Measurements from ENCODE around the gene MEFV. TPM values are rescaled to one million over a fixed set of nuclear protein-coding genes. Genes with fewer than 3 reads are reported as not detected.
A peak's percentile ranks its signal among the peaks of the same experiment; 100 is the strongest.

The MEFV gene
- total RNA-seq, 1 experiment from 2014 or later: not detected

DNA sequence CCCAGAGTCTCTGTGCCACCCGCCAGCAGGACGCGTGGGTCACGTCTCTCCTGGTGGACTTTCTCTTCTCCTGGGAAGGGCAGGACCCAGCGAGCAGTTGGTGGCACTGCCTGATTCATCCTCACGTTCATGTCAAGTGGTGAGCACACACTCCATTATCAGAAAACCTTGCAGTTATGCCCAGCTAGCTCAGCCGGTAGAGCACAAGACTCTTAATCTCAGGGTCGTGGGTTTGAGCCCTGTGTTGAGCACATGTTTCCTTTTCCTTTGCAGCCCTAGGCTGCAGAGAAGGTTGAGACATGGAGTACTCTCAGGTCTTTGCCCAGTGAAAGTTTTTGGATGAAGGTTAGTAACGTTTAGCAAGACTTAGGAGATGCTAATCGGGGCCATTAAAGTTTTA lies 60.5 kb downstream of the MEFV start:
- DNase-seq (ENCODE audit: low read depth, low spot score): peak; percentile 59
- in situ Hi-C loops (cut with HindIII; ENCODE audit: low pct_unique_long_range_greater_than_20kb, low sequenced_read_pairs): no loop called here

- no peak for DNase-seq (ENCODE audit: low read depth, low spot score)
- in situ Hi-C loops (cut with HindIII; ENCODE audit: low pct_unique_long_range_greater_than_20kb, low sequenced_read_pairs): no loop called here
Observed at GRCh38 chr16:3194792-3195191, 61.6 kb downstream of the MEFV start.

- in situ Hi-C loops (cut with HindIII; ENCODE audit: low pct_unique_long_range_greater_than_20kb, low sequenced_read_pairs): no loop called here
- DNase-seq (ENCODE audit: low read depth, low spot score): peak; percentile 21
Observed at GRCh38 chr16:3193221-3194212, 62.9 kb downstream of the MEFV start.

DNA sequence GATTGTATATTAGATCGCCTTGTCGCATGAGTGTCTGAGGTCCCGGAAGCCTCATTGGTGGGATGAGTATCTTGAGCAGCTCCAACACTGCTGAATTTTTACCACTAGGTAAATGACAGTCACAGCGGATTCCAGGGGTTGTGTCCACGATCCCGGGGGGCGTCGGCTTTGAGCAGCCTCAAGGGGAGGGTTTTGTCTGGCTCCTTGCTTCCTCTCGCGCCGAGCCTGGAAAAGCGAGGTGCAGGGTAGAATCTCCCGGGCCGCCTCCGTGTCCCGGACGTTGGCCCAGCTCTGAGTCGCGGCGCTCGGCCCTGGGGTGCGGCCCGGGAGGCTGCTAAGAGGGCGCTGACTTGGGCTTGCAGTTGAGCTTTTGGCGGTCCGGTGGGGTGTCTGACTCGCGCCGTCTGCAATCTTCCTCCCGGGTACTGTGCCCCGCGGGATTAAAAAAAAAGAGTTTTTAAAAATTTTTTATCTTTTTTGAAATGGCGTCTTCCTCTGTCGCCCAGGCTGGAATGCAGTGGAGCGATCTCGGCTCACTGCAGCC lies 63.9 kb downstream of the MEFV start:
- no peak for DNase-seq (ENCODE audit: low read depth, low spot score)
- in situ Hi-C loops (cut with HindIII; ENCODE audit: low pct_unique_long_range_greater_than_20kb, low sequenced_read_pairs): no loop called here

Other genes starting within 250 kb of the MEFV start
- not detected in 2 replicates for gene CLDN9, start 243.7 kb downstream of the MEFV start, total RNA-seq (2014; rRNA removed; shearing (Covaris generic))
- not detected in 2 replicates for gene CLDN6, start 238.4 kb downstream of the MEFV start, total RNA-seq (2014; rRNA removed; shearing (Covaris generic))
- 34.3 and 41.2 TPM in 2 replicates for gene TNFRSF12A, start 236.3 kb downstream of the MEFV start, total RNA-seq (2014; rRNA removed; shearing (Covaris generic))
- gene HCFC1R1, start 232.7 kb downstream of the MEFV start, total RNA-seq (2014; rRNA removed; shearing (Covaris generic)): 11.0 and 12.3 TPM in 2 replicates
- 15.4 and 24.3 TPM in 2 replicates for gene THOC6, start 232.6 kb downstream of the MEFV start, total RNA-seq (2014; rRNA removed; shearing (Covaris generic))
- gene BICDL2, start 219.7 kb downstream of the MEFV start, total RNA-seq (2014; rRNA removed; shearing (Covaris generic)): 0.24 and 0.29 TPM in 2 replicates
- gene MMP25, start 210.1 kb downstream of the MEFV start, total RNA-seq (2014; rRNA removed; shearing (Covaris generic)): 0.03 TPM in 1 of 2 replicates, not detected in the other
- gene IL32, start 191.0 kb downstream of the MEFV start, total RNA-seq (2014; rRNA removed; shearing (Covaris generic)): not detected in 2 replicates
- 0.13 TPM in 1 of 2 replicates, not detected in the other for gene ZSCAN10, start 157.3 kb downstream of the MEFV start, total RNA-seq (2014; rRNA removed; shearing (Covaris generic))
- gene ZNF205, start 144.0 kb downstream of the MEFV start, total RNA-seq (2014; rRNA removed; shearing (Covaris generic)): 13.6 and 14.3 TPM in 2 replicates
- gene ZNF213, start 121.6 kb downstream of the MEFV start, total RNA-seq (2014; rRNA removed; shearing (Covaris generic)): 0.85 and 1.8 TPM in 2 replicates
- gene OR1F1, start 68.4 kb downstream of the MEFV start, total RNA-seq (2014; rRNA removed; shearing (Covaris generic)): 0.21 TPM in 1 of 2 replicates, not detected in the other
- 9.4 and 11.5 TPM in 2 replicates for gene ZNF200, start 21.5 kb downstream of the MEFV start, total RNA-seq (2014; rRNA removed; shearing (Covaris generic))
- gene ZNF263, start 26.9 kb upstream of the MEFV start, total RNA-seq (2014; rRNA removed; shearing (Covaris generic)): 42.9 and 48.0 TPM in 2 replicates
- 2.8 and 3.6 TPM in 2 replicates for gene TIGD7, start 48.8 kb upstream of the MEFV start, total RNA-seq (2014; rRNA removed; shearing (Covaris generic))
- 17.2 and 17.6 TPM in 2 replicates for gene ZNF75A, start 48.9 kb upstream of the MEFV start, total RNA-seq (2014; rRNA removed; shearing (Covaris generic))
- not detected in 2 replicates for gene OR2C1, start 99.3 kb upstream of the MEFV start, total RNA-seq (2014; rRNA removed; shearing (Covaris generic))
- gene ZSCAN32, start 144.4 kb upstream of the MEFV start, total RNA-seq (2014; rRNA removed; shearing (Covaris generic)): 9.0 and 13.3 TPM in 2 replicates
- gene ZNF174, start 144.6 kb upstream of the MEFV start, total RNA-seq (2014; rRNA removed; shearing (Covaris generic)): 11.6 and 13.4 TPM in 2 replicates
- gene ZNF597, start 186.9 kb upstream of the MEFV start, total RNA-seq (2014; rRNA removed; shearing (Covaris generic)): 2.8 and 3.1 TPM in 2 replicates
- 4.7 and 5.2 TPM in 2 replicates for gene NAA60, start 187.0 kb upstream of the MEFV start, total RNA-seq (2014; rRNA removed; shearing (Covaris generic))
- gene C16orf90, start 238.9 kb upstream of the MEFV start, total RNA-seq (2014; rRNA removed; shearing (Covaris generic)): not detected in 2 replicates
- gene CLUAP1, start 244.4 kb upstream of the MEFV start, total RNA-seq (2014; rRNA removed; shearing (Covaris generic)): 19.0 and 23.6 TPM in 2 replicates

Data from SK-MEL-5 (cell line).